Hematopoietic multipotent progenitor cell treated with erythropoietin and hydrocortisone succinate and interleukin-3 and kit ligand, for 15 days (in vitro differentiated cells): ENCODE results near the gene TFR2.

Source experiments
- DNase-seq: peaks from one replicate; pipeline ENCODE4 v3.0.0-alpha.2; 2015; ENCODE audit warnings: low spot score

TFR2 gene

DNA sequence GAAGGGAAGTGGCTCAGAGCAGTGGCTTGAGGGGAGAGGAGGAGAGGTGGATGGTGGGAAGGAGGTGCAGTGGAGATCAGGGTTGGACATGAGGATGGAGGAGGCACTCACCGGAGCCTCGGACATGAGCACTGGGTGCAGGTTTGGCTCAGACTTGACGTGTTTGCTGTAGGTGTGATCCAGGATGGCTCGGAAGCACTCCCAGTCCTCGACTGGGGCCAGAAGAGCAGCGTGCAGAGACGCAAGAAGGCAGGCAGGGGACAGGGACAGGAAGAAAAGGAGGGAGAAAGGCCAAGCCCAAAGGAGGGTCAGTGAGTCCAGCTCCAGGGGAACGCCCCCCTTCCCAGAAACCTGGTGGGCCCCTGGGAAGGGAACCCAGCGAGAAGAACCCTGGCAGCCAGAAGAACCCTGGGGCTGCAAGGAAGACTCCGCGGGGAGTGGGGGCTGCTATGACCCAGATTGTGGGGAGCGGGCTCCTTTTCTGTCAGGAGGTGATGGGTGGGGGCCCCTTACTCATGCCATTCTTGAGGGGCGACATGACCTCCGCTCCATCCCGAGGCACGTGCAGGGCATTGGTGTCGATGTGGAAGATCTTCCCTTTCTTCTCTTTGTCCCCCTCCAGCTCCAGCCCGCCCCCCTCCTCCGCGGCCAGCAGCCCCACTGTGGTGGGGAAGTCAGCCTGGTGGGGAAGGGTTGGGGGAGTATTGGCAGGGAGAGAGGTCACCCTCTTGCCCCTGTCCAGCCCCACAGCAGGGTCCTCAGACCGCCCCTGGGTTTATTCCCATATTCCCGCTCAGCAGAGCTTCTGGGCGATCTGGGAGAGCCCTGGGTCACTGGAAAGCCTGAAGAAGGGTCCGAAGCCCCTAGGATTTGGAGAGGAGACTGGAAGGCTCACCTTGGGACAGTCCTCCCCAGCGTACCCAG lies 13.8 kb upstream of the TFR2 start:
- DNase-seq, result no peak

DNA sequence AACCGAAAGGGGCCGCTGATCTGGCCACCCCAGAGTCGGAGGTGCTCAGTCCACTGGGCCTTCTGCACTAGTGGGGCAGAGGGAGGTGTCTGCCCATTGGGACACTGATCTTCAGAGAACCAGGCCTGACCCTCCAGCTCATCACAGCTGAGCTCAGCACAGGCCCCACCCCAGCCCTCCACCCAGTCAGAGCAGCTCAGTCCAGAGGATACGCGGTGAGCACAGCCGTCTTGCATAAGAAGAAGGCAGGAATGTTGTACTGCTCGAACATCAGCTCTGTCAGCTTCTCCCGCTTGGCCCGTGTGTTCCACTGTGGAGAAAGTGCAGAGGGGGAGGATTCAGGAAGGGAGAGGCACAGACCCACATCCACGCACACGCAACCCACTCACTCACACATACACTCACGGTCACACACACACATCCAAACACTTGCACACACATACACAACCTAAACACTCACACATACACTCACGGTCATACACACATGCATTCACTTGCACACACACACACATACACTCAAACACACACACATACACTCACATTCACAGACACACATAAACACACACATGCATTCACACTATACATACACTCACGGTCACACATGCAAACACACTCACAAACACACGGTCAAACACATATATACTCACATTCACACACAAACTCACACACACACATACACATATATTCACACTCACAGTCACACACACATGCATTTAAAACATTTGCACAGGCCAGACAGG lies 8.6 kb upstream of the TFR2 start:
- DNase-seq, result no peak

DNA sequence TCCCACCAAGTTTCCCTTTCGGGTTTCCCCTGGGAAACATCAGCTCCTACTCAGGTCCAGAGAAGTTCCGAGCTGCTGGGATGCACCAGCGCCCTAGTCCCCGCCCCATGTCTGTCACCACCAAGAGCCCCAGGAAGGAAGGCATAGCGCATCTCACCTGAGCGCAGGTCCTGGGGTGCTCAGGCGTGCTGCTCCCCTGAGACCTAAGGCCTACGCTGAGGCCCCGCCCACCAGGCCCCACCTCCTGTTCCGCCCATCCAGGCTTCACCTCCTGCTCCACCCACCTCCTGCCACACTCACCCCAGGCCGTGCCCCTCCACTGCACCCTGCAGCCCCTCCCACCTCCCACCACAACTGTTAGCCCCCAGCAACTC lies 1.2 kb upstream of the TFR2 start:
- DNase-seq, result peak; percentile 90

- peak; percentile 34 for DNase-seq
Measured at GRCh38 chr7:100641860-100642533, 645 bp upstream of the TFR2 start.

DNA sequence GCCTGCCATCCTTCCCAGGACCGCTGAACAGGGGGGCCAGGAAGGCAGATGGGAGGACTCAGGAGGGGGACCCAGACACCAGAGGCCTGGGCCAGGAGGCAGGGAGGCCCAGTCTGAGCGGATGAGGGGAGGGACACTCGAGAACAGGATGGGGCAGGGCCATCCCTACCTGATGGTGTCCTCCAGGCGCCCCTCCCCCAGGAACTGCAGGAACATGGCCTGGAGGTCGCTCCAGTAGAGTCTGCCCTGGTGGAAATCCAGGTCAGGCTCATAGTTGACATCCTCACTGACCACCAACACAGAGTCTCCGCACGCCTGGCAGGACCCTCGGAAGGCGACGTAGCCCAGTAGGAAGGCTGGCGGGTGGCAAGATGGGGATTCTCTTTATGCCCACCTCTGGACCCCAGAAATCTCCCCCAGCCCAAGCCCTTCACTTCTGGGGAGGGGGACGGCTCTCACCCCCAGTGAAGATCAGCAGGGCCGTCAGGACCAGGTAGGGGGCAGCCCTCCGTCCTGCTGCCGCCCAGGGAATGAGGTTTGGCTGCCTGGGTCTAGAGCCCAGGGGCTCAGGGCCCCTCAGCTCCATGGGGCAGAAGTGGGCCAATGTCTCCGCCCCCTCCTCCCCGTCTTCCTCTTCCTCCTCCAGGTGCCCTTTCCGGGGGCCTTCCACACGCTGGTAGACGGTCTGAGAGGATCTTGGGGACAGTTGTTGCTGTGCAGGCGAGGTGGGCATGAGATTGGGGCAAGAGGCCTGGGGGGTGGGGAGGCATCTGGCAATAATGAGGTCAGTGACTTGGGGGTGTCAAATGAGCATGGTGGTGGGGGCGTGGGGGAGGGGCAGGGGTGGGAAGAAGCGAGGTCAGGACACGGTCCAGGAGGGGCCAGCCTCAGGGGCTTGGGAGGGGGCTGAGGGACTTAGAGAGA lies 573 bp downstream of the TFR2 start:
- no peak for DNase-seq

- DNase-seq, result peak; percentile 64
Measured at GRCh38 chr7:100639995-100640516, 1.3 kb downstream of the TFR2 start.

DNA sequence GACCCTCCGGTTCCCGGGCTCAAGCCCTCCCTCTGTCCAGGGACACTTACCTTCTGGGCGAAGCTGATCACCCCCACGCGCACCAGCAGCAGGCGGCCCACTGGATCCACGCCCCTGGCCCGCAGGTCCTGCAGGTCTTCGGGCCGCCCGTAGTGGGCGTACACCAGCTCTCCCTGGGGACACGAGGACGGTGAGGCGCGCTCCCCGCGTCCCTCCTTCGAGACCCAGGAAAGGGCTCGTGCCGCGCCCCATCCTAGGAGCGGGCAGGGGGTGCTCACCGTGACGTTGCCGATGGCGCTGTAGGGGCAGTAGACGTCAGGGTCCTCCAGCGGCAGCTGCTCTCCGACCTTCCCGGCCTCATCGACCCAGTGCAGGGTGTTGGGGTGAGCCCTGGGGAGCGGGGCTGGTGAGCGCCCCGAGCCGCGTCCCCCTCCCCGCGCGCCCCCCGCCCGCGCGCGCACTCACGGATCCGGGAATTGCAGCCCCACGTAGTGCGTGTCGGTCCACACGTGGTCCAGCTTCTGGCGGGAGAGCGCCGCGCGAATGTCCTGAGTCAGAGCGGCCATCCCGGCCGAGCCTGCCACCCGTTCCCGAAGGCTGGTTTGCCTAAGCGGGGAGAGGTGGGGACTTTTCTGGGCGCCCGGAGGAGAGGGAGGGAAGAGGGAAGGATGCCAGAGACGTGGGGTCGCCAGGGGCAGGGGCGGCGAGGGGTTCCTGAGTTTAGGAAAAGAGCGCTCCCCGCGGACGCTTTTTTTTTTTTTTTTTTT lies 8.2 kb downstream of the TFR2 start:
- no peak for DNase-seq

DNA sequence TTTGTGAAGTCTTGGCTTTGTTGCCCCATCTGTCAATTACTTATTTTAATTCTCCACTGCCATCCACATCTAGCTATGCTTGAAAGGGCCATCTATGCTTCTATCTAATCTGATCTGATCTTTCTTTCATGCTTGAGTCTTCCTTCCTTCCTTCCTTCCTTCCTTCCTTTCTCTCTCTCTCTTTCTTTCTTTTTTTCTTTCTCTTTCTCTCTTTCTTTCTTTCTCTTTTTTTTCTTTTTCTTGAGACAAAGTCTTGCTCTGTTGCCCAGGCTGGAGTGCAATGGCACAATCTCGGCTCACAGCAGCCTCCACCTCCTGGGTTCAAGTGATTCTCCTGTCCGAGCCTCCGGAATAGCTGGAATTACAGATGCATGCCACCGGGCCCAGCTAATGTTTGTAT lies 11.3 kb downstream of the TFR2 start:
- DNase-seq, result no peak

- DNase-seq, result peak; percentile 31
Measured at GRCh38 chr7:100629117-100629716, 12.1 kb downstream of the TFR2 start.

DNA sequence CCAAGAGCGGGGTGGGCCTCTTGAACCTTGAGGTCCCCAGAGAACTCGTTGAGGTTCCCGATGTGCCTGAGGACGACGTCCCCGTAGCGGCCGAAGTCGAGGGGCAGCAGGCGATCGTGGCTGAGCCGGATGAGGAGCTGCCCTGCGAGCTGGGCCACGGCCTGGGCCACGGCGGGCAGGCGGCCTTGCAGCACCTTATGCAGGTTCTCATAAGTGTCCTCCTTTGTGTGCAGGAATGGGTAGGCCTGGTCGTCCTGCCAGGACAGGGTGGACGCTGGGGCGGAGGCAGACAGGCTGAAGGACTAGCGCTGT lies 14.2 kb downstream of the TFR2 start:
- no peak for DNase-seq

DNA sequence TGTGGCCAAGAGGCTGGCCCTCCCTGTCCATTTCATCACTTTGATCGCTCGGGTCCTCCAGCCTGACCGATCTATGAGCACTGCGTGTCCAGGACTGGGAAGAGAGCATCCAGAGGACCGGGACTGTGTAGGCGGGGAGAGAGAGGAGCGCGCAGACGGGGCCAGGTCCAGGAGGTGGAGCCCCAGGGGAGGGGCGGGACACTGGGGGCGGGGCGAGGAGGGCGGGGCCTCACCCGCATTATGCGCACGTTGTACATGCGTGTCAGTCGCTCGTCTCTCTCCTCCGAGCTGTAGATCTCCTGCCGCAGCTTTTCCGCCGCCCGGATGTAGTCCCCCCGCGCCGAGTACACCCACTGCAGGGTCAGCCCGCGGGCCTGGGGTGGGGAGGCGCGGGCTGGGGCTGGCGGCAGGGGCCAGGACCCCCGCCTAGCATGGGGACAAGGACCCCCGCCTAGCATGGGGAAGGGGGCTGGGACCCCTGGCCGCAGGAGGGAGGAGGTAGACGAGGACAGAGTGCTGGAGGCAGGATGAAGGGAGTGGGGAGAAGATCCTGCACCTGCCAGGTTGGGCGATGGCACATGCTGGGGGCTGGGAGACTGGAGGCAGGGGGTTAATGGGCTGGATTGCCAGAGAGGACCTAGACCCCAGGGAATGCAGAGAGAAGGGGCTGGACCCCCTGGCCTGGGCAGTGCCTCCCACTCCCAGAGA lies 14.7 kb downstream of the TFR2 start:
- DNase-seq, result peak; percentile 81

- no peak for DNase-seq
Measured at GRCh38 chr7:100626055-100626454, 15.3 kb downstream of the TFR2 start.

DNA sequence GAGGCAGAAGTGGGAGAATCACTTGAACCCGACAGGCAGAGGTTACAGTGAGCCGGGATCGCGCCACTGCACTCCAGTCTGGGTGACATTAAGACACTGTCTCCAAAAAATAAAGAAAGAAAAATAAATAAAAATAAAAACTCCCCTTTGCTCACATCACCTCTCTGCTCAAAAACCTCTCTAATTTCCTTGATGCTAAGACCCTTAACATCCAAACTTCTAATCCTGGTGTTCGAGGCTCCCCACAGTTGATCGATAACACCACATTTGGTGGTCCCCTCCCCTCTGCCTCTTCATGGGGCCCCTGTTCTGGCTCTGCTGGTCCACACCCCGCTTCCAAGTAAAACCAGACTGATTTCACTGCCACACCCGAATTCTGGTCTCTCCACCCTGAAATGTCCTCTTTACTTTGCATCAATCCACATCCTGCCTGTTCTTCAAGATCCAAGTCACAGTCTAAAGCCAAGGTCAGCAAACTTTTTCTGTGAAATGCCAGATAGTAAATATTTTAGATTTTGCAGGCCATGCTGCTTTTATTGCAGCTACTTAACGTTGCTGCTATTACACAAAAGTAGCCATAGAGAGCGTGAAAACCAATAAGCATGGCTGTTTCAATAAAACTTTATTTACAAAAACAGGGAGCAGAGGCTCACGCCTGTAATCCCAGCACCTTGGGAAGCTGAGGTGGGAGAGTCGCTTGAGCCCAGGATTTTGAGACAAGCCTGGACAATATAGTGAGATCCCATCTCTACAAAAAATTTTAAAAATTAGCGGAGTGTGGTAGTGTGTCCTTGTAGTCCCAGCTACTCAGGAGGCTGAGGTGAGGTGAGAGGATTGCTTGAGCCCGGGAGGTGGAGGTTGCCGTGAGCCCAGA lies 17.2 kb downstream of the TFR2 start:
- DNase-seq, result peak; percentile 58

- DNase-seq, result no peak
Measured at GRCh38 chr7:100621554-100621953, 19.8 kb downstream of the TFR2 start.

- no peak for DNase-seq
Measured at GRCh38 chr7:100620804-100621203, 20.5 kb downstream of the TFR2 start.

DNA sequence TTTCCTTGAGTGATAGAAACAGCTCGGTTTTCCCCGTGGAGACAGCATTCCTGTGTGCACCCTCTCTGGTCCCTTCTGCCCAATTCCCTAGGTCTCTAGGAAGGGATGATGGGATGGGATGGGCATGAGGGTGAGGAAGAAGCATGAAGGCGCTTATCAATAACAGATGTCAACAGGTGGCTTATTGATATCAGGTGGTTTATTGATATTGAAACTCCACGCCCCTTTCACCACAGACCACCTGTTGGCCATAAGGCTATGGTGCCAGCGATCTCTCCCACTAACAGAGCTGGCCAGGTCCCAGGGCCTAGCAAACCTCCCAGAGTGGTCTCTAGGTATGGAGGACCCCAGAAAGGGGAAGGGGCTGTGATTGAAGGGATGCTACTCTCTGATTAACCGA lies 21.1 kb downstream of the TFR2 start:
- no peak for DNase-seq

DNA sequence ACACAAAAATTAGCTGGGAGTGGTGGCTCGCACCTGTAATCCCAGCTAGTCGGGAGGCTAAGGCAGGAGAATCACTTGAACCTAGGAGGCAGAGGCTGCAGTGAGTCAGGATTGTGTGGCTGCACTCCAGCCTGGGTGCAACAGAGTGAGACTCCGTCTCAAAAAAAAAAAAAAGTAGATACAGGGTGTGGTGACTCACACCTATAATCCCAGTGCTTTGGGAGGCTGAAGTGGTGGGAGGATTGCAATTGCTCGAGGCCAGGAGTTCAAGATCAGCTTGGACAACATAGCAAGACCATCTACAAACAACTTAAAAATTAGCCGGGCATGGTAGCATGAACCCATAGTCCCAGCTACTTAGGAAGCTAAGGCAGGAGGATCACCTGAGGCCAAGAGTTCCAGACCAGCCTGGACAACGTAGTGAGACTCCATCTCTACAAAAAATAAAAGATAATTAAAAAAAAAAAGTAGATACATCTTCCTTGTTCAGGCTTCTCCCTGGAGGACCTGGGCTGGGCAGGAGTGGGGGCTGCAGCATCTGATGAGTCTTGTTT lies 27.0 kb downstream of the TFR2 start:
- DNase-seq, result no peak

- DNase-seq, result no peak
Measured at GRCh38 chr7:100613412-100614175, 27.8 kb downstream of the TFR2 start.
